CD4-positive, alpha-beta T cell (primary cell): Measurements from ENCODE around the gene FAM53B. TPM values are rescaled to one million over a fixed set of nuclear protein-coding genes. Genes with fewer than 3 reads are reported as not detected.

Experiments used
- ATAC-seq: fragments of 200-7000 bp; cut with Tn5 transposase; one replicate; pipeline ENCODE4 v1.10.0; 2022; ENCODE audit warnings: mild to moderate bottlenecking; ENCODE audit not compliant: poor library complexity
- CTCF ChIA-PET: fragments of 350-600 bp; sonication (Branson Sonifier 250); formaldehyde crosslinking; loops from one replicate; lab custom pipeline; 2021; ENCODE audit warnings: antibody characterized with exemption, inconsistent platforms; lab: Charles Lee
- POLR2A ChIA-PET: fragments of 350-600 bp; sonication (Branson Sonifier 250); formaldehyde crosslinking; loops from one replicate; lab custom pipeline; 2021; ENCODE audit warnings: antibody characterized with exemption, inconsistent platforms; lab: Charles Lee
- DNase-seq, 14 experiments: peaks; one replicate each; pipeline ENCODE4 v3.0.0-alpha.2; 2013 to 2020; ENCODE audit warnings: mixed read lengths in 2 of 14
- H3K27ac ChIP-seq, 2 donors: one replicate each; pipeline versions ENCODE4 v1.5.1 to v1.7.0; 2013; ENCODE audit warnings: low read length in 2 of 2, low read depth in 1 of 2, mild to moderate bottlenecking in 1 of 2
- H3K27me3 ChIP-seq, 2 experiments: 1 replicate in 1 of 2; 2 replicates in 1 of 2; pipeline versions ENCODE4 v1.6.1 to v1.7.0; 2013; ENCODE audit warnings: low read length in 2 of 2, control low read depth in 1 of 2, mild to moderate bottlenecking in 1 of 2, moderate library complexity in 1 of 2; ENCODE audit not compliant: insufficient read depth in 2 of 2, control insufficient read depth in 1 of 2
- H3K36me3 ChIP-seq: one replicate; pipeline ENCODE4 v1.6.1; 2013; ENCODE audit warnings: low read length, control low read depth; ENCODE audit not compliant: insufficient read depth
- H3K4me1 ChIP-seq: one replicate; pipeline ENCODE4 v1.6.1; 2013; ENCODE audit warnings: low read length, control low read depth; ENCODE audit not compliant: insufficient read depth
- H3K4me3 ChIP-seq: one replicate; pipeline ENCODE4 v1.5.1; 2013; ENCODE audit warnings: mild to moderate bottlenecking, low read length, moderate library complexity
- H3K9me3 ChIP-seq, 2 experiments: 1 replicate in 1 of 2; 2 replicates in 1 of 2; pipeline versions ENCODE4 v1.6.1 to v1.7.0; 2013; ENCODE audit warnings: low read length in 2 of 2, mild to moderate bottlenecking in 2 of 2, control low read depth in 1 of 2, moderate library complexity in 1 of 2; ENCODE audit not compliant: control insufficient read depth in 1 of 2, insufficient read depth in 1 of 2
- H3K27ac Mint-ChIP-seq: one replicate; pipeline ENCODE4 v1.8.0; 2020; ENCODE audit warnings: mixed read lengths
- H3K27me3 Mint-ChIP-seq: one replicate; pipeline ENCODE4 v1.8.0; 2021; ENCODE audit warnings: mixed read lengths
- H3K36me3 Mint-ChIP-seq: one replicate; pipeline ENCODE4 v1.8.0; 2021; ENCODE audit warnings: low read depth, mixed read lengths
- H3K4me1 Mint-ChIP-seq: one replicate; pipeline ENCODE4 v1.8.0; 2021; ENCODE audit warnings: low read depth, mixed read lengths
- H3K4me3 Mint-ChIP-seq: one replicate; pipeline ENCODE4 v1.8.0; 2020; ENCODE audit warnings: mild to moderate bottlenecking, mixed read lengths
- H3K9me3 Mint-ChIP-seq: one replicate; pipeline ENCODE4 v1.8.0; 2020; ENCODE audit warnings: mixed read lengths
- CTCF ChIP-seq: fragments of 200-600 bp; IDR thresholded peaks from one replicate; pipeline ENCODE4 v1.8.0; 2022; ENCODE audit warnings: antibody characterized with exemption, mild to moderate bottlenecking
- intact Hi-C, 2 experiments: fragments of 100-400 bp; cut with DNase I in 1 of 2; cut with micrococcal nuclease in 1 of 2; formaldehyde crosslinking; loops; one replicate each; pipeline versions ENCODE4 v1.15.1 to v1.9.0; 2023 to 2025; cut with DNase I, micrococcal nuclease
- total RNA-seq, 174 experiments: library from RNA in 2 of 174; stranded (reverse) in 2 of 174; gene quantifications; one replicate each; pipeline ENCODE4 v1.2.3 and lab custom pipeline; 2021 to 2026

Gene FAM53B
- total RNA-seq, 2 experiments from 2014 or later: 32.9 to 33.6 TPM

- CTCF ChIA-PET: interaction anchor here (0.7 to 1.6 kb wide), 2 partner anchors 8 to 24 kb away, joined by 3 read pairs; no protein-coding TSS in a partner anchor
- Mint-ChIP-seq H3K27ac (peak overlapping the region; percentile 87), H3K4me1 (peaks cover 93% of the 10 kb centered on the region)
Observed at GRCh38 chr10:124681626-124682552, 62.3 kb downstream of the FAM53B start.

GRCh38 chr10:124681091-124681490, 63.1 kb downstream of the FAM53B start:
- H3K9me3 ChIP-seq: peaks cover 0 to 5% of the 10 kb centered on the region in 2 experiments
- Mint-ChIP-seq H3K9me3 (no peaks in the 10 kb centered on the region), H3K27ac (peak overlapping the region; percentile 87), H3K36me3 (peaks cover 48% of the 10 kb centered on the region), H3K4me1 (peaks cover 93% of the 10 kb centered on the region), H3K27me3 (no peaks in the 10 kb centered on the region), H3K4me3 (no peak overlapping the region)
- intact Hi-C loops: no loop called here
- no peak overlapping the region for H3K27ac ChIP-seq
- TF ChIP-seq CTCF: no peak
- POLR2A ChIA-PET: interaction anchor here (1.3 to 1.4 kb wide), 3 partner anchors 16 to 30 kb away, joined by 3 read pairs; no protein-coding TSS in a partner anchor
- ATAC-seq: no peak
- peaks cover 32% of the 10 kb centered on the region for H3K36me3 ChIP-seq
- H3K4me1 ChIP-seq: peaks cover 89% of the 10 kb centered on the region
- CTCF ChIA-PET: interaction anchor here (0.7 to 1.6 kb wide), 2 partner anchors 8 to 25 kb away, joined by 3 read pairs; no protein-coding TSS in a partner anchor
- no peak for DNase-seq
- H3K27me3 ChIP-seq: no peaks in the 10 kb centered on the region
- no peak overlapping the region for H3K4me3 ChIP-seq

More at GRCh38 chr10:124681626-124682552, 62.3 kb downstream of the FAM53B start:
- TF ChIP-seq CTCF: no peak
- Histone ChIP-seq H3K27me3 (no peaks in the 10 kb centered on the region), H3K4me1 (peaks cover 89% of the 10 kb centered on the region), H3K4me3 (no peak overlapping the region), H3K27ac (no peak overlapping the region), H3K9me3 (peaks cover 0 to 5% of the 10 kb centered on the region in 2 experiments), H3K36me3 (peaks cover 37% of the 10 kb centered on the region)
- no peak overlapping the region for H3K4me3 Mint-ChIP-seq
- intact Hi-C loops: no loop called here
- ATAC-seq: no peak
- peaks cover 46% of the 10 kb centered on the region for H3K36me3 Mint-ChIP-seq
- POLR2A ChIA-PET: interaction anchor here (1.3 to 1.4 kb wide), 2 partner anchors 20 to 31 kb away, joined by 3 read pairs; no protein-coding TSS in a partner anchor
- no peaks in the 10 kb centered on the region for H3K9me3 Mint-ChIP-seq
- no peaks in the 10 kb centered on the region for H3K27me3 Mint-ChIP-seq
- DNase-seq: no peak

DNA sequence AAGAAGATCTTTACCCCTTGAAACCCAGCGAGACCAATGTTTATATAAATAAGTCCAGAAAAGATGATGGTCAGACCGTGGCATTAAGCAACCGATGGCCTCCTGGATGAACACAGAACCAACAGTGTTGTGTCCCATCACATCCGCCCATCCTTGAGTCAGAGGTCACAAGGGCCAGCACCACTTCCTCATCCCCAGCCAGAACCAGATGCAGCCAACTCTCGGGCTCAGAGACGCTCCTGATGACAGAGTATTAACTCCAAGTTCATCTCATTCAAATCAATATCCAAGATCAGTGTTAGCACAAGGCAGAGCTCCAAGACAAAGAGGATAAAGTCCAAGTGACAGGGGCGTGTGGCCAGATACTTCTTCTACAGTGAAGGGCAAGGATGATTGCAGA, 63.5 kb downstream of the FAM53B start:
- peaks cover 49% of the 10 kb centered on the region for H3K36me3 Mint-ChIP-seq
- H3K4me3 ChIP-seq: no peak overlapping the region
- H3K27ac Mint-ChIP-seq: peak overlapping the region; percentile 87
- ChIA-PET POLR2A (interaction anchor here (1.3 to 1.4 kb wide), 4 partner anchors 16 to 37 kb away, joined by 3 to 6 read pairs (median 3); no protein-coding TSS in a partner anchor), CTCF (interaction anchor here (0.7 to 1.6 kb wide), 2 partner anchors 9 to 25 kb away, joined by 3 read pairs; no protein-coding TSS in a partner anchor)
- no peak for TF ChIP-seq CTCF
- DNase-seq (peak in 2 of 14 experiments; percentile 64 to 70), ATAC-seq (no peak)
- peaks cover 36% of the 10 kb centered on the region for H3K36me3 ChIP-seq
- H3K27me3 ChIP-seq: no peaks in the 10 kb centered on the region
- H3K4me1 Mint-ChIP-seq: peaks cover 93% of the 10 kb centered on the region
- peaks cover 89% of the 10 kb centered on the region for H3K4me1 ChIP-seq
- no peaks in the 10 kb centered on the region for H3K9me3 Mint-ChIP-seq
- H3K4me3 Mint-ChIP-seq: peak overlapping the region; percentile 6
- intact Hi-C loops: no loop called here
- peak overlapping the region in 1 of 2 donors; percentile 25 for H3K27ac ChIP-seq
- H3K9me3 ChIP-seq: peaks cover 0 to 5% of the 10 kb centered on the region in 2 experiments
- no peaks in the 10 kb centered on the region for H3K27me3 Mint-ChIP-seq
